Measurements from ENCODE around the gene RASAL2. TPM values are rescaled to one million over a fixed set of nuclear protein-coding genes. Genes with fewer than 3 reads are reported as not detected.
"Not testable (repeated sequence)": the region's sequence is repeated elsewhere in the genome, so short reads cannot be mapped to it uniquely, and the experiment has no call there.

RASAL2 gene
- total and polyA plus RNA-seq, 2 experiments from 2014 or later, result 16.0 to 42.2 TPM

DNA sequence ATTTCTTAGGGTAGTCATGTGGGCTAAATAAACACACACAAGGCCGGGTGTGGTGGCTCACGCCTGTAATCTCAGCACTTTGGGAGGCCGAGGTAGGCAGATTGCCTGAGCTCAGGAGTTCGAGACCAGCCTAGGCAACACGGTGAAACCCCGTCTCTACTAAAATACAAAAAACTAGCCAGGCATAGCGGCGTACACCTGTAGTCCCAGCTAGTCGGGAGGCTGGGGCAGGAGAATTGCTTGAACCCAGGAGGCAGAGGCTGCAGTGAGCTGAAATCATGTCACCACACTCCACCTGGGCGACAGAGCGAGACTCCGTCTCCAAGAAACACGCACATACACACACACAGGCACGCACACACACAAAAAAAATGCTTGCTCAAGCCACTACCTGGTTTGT is 409.4 kb downstream of the RASAL2 start:
- not testable (repeated sequence) for H3K27me3 ChIP-seq (ENCODE audit: insufficient read depth); H3K27me3 Mint-ChIP-seq (ENCODE audit: insufficient read depth, low read depth, poor library complexity); H3K4me1 ChIP-seq (ENCODE audit: insufficient read depth); H3K4me2 ChIP-seq; H3K27ac ChIP-seq (ENCODE audit: low read depth); H3K36me3 ChIP-seq (ENCODE audit: insufficient read depth); H3K9me3 Mint-ChIP-seq; H3K79me2 ChIP-seq (replicated peaks; ENCODE audit: insufficient read depth); H3K4me3 ChIP-seq; H3K36me3 Mint-ChIP-seq (ENCODE audit: low read depth); H3F3A ChIP-seq (replicated peaks; ENCODE audit: low read depth); DNase-seq (ENCODE audit: low spot score); ATAC-seq; H3K4me3 Mint-ChIP-seq; H2AFZ ChIP-seq; H3K27ac Mint-ChIP-seq; H4K20me1 ChIP-seq (replicated peaks; ENCODE audit: insufficient read depth); H3K9me2 ChIP-seq (ENCODE audit: insufficient read depth)
- H3K4me1 Mint-ChIP-seq, result peaks cover 17% of the 10 kb centered on the region

DNA sequence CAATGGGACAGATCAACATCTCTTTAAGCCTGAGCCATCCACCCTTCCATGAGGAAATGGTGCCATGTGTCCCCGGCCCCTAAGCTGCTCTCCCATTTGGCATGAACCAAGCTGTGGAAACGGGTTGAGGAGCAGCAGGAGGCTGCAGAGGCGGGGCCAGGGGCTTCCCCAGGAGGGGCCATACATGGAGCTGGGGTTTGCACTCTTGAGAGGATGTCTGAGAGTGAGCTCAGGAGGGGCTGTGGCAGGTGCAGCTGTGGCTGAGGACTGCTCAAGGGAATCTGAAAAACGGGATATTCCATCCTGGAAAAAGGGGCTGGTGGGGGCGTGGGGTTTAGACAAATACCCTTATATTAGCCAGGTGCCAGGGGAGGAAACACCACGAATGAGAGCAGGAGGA is 409.9 kb downstream of the RASAL2 start:
- no peak overlapping the region for H3K4me3 Mint-ChIP-seq
- no peaks in the 10 kb centered on the region; the same call in 1 of the 2 replicates for H3K9me2 ChIP-seq (ENCODE audit: insufficient read depth)
- no peaks in the 10 kb centered on the region for H4K20me1 ChIP-seq (replicated peaks; ENCODE audit: insufficient read depth)
- H3K27ac ChIP-seq (ENCODE audit: low read depth), result no peak overlapping the region
- no peak for DNase-seq (ENCODE audit: low spot score)
- H3K4me1 ChIP-seq (ENCODE audit: insufficient read depth), result no peaks in the 10 kb centered on the region; the same call in 1 of the 2 replicates
- no peaks in the 10 kb centered on the region for H3K9me3 Mint-ChIP-seq
- H3K27me3 Mint-ChIP-seq (ENCODE audit: insufficient read depth, low read depth, poor library complexity), result peaks cover 2% of the 10 kb centered on the region
- no peaks in the 10 kb centered on the region for H3K36me3 ChIP-seq (ENCODE audit: insufficient read depth)
- no peaks in the 10 kb centered on the region for H3K36me3 Mint-ChIP-seq (ENCODE audit: low read depth)
- H2AFZ ChIP-seq, result no peak overlapping the region; the same call in 1 of the 2 replicates
- no peak overlapping the region for H3K27ac Mint-ChIP-seq
- no peaks in the 10 kb centered on the region; the same call in 1 of the 2 replicates for H3F3A ChIP-seq (replicated peaks; ENCODE audit: low read depth)
- no peaks in the 10 kb centered on the region for H3K79me2 ChIP-seq (replicated peaks; ENCODE audit: insufficient read depth)
- no peaks in the 10 kb centered on the region for H3K27me3 ChIP-seq (ENCODE audit: insufficient read depth)
- H3K4me3 ChIP-seq, result no peak overlapping the region
- peaks cover 17% of the 10 kb centered on the region for H3K4me1 Mint-ChIP-seq
- ATAC-seq, result no peak
- H3K4me2 ChIP-seq, result no peak overlapping the region
- no peak for TF ChIP-seq EZH2phosphoT487 (IDR thresholded peaks at IDR 0.05; ENCODE audit: unreplicated experiment)
- TF ChIP-seq ZNF462 (CRISPR knock-in tag; IDR thresholded peaks at IDR 0.05), result no peak
- no peak for TF ChIP-seq ZNF331 (CRISPR knock-in tag; IDR thresholded peaks at IDR 0.05; ENCODE audit: low read depth)
- no peak for TF ChIP-seq NANOG (IDR thresholded peaks at IDR 0.05; ENCODE audit: borderline replicate concordance)
- no peak for TF ChIP-seq STAT1 (IDR thresholded peaks at IDR 0.05; ENCODE audit: unreplicated experiment)
- no peak for TF ChIP-seq ZNF114 (CRISPR knock-in tag; IDR thresholded peaks at IDR 0.05)
- no peak for TF ChIP-seq POLR2AphosphoS5 (IDR thresholded peaks at IDR 0.05; ENCODE audit: low read depth)
- TF ChIP-seq, protein P1, sequence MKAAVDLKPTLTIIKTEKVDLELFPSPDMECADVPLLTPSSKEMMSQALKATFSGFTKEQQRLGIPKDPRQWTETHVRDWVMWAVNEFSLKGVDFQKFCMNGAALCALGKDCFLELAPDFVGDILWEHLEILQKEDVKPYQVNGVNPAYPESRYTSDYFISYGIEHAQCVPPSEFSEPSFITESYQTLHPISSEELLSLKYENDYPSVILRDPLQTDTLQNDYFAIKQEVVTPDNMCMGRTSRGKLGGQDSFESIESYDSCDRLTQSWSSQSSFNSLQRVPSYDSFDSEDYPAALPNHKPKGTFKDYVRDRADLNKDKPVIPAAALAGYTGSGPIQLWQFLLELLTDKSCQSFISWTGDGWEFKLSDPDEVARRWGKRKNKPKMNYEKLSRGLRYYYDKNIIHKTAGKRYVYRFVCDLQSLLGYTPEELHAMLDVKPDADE (IDR thresholded peaks at IDR 0.05), result no peak
- TF ChIP-seq CREB1 (CRISPR knock-in tag; IDR thresholded peaks at IDR 0.05; ENCODE audit: low read depth), result no peak
- TF ChIP-seq JUNB (IDR thresholded peaks at IDR 0.05; ENCODE audit: unreplicated experiment), result no peak
- TF ChIP-seq, protein P2, sequence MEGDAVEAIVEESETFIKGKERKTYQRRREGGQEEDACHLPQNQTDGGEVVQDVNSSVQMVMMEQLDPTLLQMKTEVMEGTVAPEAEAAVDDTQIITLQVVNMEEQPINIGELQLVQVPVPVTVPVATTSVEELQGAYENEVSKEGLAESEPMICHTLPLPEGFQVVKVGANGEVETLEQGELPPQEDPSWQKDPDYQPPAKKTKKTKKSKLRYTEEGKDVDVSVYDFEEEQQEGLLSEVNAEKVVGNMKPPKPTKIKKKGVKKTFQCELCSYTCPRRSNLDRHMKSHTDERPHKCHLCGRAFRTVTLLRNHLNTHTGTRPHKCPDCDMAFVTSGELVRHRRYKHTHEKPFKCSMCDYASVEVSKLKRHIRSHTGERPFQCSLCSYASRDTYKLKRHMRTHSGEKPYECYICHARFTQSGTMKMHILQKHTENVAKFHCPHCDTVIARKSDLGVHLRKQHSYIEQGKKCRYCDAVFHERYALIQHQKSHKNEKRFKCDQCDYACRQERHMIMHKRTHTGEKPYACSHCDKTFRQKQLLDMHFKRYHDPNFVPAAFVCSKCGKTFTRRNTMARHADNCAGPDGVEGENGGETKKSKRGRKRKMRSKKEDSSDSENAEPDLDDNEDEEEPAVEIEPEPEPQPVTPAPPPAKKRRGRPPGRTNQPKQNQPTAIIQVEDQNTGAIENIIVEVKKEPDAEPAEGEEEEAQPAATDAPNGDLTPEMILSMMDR (conservative IDR thresholded peaks at IDR 0.05; ENCODE audit: low read depth in 2 of 2), result no peak
- TF ChIP-seq EZH2 (IDR thresholded peaks at IDR 0.05; ENCODE audit: low read depth, unreplicated experiment), result no peak

Data from GM23338 (cell line).